SK-N-MC (cell line): Measurements from ENCODE around the gene GLYR1.

ENCODE experiments used
- DNase-seq: peaks from one replicate; pipeline ENCODE4 v3.0.0-alpha.2; 2011; ENCODE audit warnings: low read depth, low spot score
- H3K27ac ChIP-seq: fragments of 200-600 bp; sonication (generic); 2 replicates; pipeline ENCODE4 v1.5.1; 2016; ENCODE audit warnings: mixed run types
- H3K36me3 ChIP-seq: fragments of 200-600 bp; sonication (generic); 2 replicates; pipeline ENCODE4 v1.6.1; 2017; ENCODE audit warnings: antibody characterized with exemption, low read length, mixed read lengths; ENCODE audit not compliant: insufficient read depth
- H3K4me3 ChIP-seq: fragments of 200-600 bp; sonication (generic); 2 replicates; pipeline ENCODE4 v1.5.1; 2016
- H3K9ac ChIP-seq: fragments of 200-600 bp; sonication (generic); 2 replicates; pipeline ENCODE4 v1.8.0; 2017; ENCODE audit warnings: mixed run types, mixed read lengths; ENCODE audit not compliant: insufficient read length
- H3K9me3 ChIP-seq: fragments of 200-600 bp; sonication (generic); 2 replicates; pipeline ENCODE4 v1.6.1; 2017; ENCODE audit warnings: low read depth, mild to moderate bottlenecking, antibody characterized with exemption, low read length, moderate library complexity, mixed read lengths
- EZH2 ChIP-seq: fragments of 200-600 bp; sonication (generic); IDR thresholded peaks from one replicate; pipeline ENCODE4 v1.6.1; 2017; ENCODE audit warnings: antibody characterized with exemption
- FOXP2 ChIP-seq: optimal IDR thresholded peaks from 2 replicates; pipeline ENCODE3; 2011; ENCODE audit warnings: mild to moderate bottlenecking, moderate library complexity; ENCODE audit not compliant: insufficient read depth; ENCODE audit errors: extremely low read length, control extremely low read depth
- POLR2AphosphoS5 ChIP-seq: IDR thresholded peaks from 2 replicates; pipeline ENCODE4 v1.6.1; 2012; ENCODE audit warnings: mild to moderate bottlenecking, low read depth, low read length, borderline replicate concordance

GLYR1 gene

GRCh38 chr16:4882633-4883285 lies 35.7 kb upstream of the GLYR1 start:
- peak overlapping the region; percentile 80; the same call in 1 of the 2 replicates for H3K27ac ChIP-seq
- peaks cover 55% of the 10 kb centered on the region for H3K36me3 ChIP-seq
- no peak for DNase-seq
- H3K9ac ChIP-seq: no peak overlapping the region
- TF ChIP-seq FOXP2: no peak
- no peak overlapping the region for H3K4me3 ChIP-seq
- no peaks in the 10 kb centered on the region for H3K9me3 ChIP-seq

- Histone ChIP-seq H3K9me3 (no peaks in the 10 kb centered on the region), H3K36me3 (peaks cover 60% of the 10 kb centered on the region), H3K27ac (peak overlapping the region; percentile 80), H3K9ac (peak overlapping the region; percentile 12), H3K4me3 (0 out of 2 replicates have a peak overlapping the region, but pooled peaks have one; percentile 22)
- no peak for TF ChIP-seq POLR2AphosphoS5
- no peak for TF ChIP-seq FOXP2
- TF ChIP-seq EZH2: no peak
- peak; percentile 18 for DNase-seq
Measured at GRCh38 chr16:4882000-4882632, 35.0 kb upstream of the GLYR1 start.

- H3K9me3 ChIP-seq: no peaks in the 10 kb centered on the region
- H3K4me3 ChIP-seq: no peak overlapping the region
- H3K36me3 ChIP-seq: peaks cover 73% of the 10 kb centered on the region
- TF ChIP-seq POLR2AphosphoS5 (no peak), EZH2 (no peak), FOXP2 (no peak)
- H3K27ac ChIP-seq: no peak overlapping the region
- DNase-seq: no peak
- H3K9ac ChIP-seq: no peak overlapping the region
Measured at GRCh38 chr16:4880006-4880580, 33.0 kb upstream of the GLYR1 start.

- Histone ChIP-seq H3K36me3 (peaks cover 83% of the 10 kb centered on the region), H3K27ac (no peak overlapping the region), H3K4me3 (no peak overlapping the region), H3K9ac (no peak overlapping the region), H3K9me3 (no peaks in the 10 kb centered on the region)
- no peak for TF ChIP-seq EZH2
- no peak for TF ChIP-seq POLR2AphosphoS5
- no peak for TF ChIP-seq FOXP2
- no peak for DNase-seq
Measured at GRCh38 chr16:4879049-4879448, 32.0 kb upstream of the GLYR1 start.

GRCh38 chr16:4877380-4877685 lies 30.2 kb upstream of the GLYR1 start:
- TF ChIP-seq POLR2AphosphoS5: no peak
- no peak for TF ChIP-seq FOXP2
- no peak for TF ChIP-seq EZH2
- H3K9me3 ChIP-seq: no peaks in the 10 kb centered on the region
- no peak overlapping the region for H3K27ac ChIP-seq
- peaks cover 79% of the 10 kb centered on the region for H3K36me3 ChIP-seq
- H3K4me3 ChIP-seq: no peak overlapping the region
- H3K9ac ChIP-seq: no peak overlapping the region
- no peak for DNase-seq

GRCh38 chr16:4876646-4877379 lies 29.7 kb upstream of the GLYR1 start:
- Histone ChIP-seq H3K9me3 (no peaks in the 10 kb centered on the region), H3K36me3 (peaks cover 79% of the 10 kb centered on the region), H3K9ac (no peak overlapping the region), H3K27ac (no peak overlapping the region), H3K4me3 (no peak overlapping the region)
- DNase-seq: no peak
- TF ChIP-seq FOXP2 (no peak), EZH2 (no peak), POLR2AphosphoS5 (no peak)

GRCh38 chr16:4874666-4875065 lies 27.6 kb upstream of the GLYR1 start:
- Histone ChIP-seq H3K9ac (no peak overlapping the region), H3K36me3 (peaks cover 80% of the 10 kb centered on the region), H3K9me3 (no peaks in the 10 kb centered on the region), H3K27ac (no peak overlapping the region), H3K4me3 (no peak overlapping the region)
- DNase-seq: no peak
- TF ChIP-seq FOXP2: no peak
- TF ChIP-seq POLR2AphosphoS5: no peak
- TF ChIP-seq EZH2: no peak

GRCh38 chr16:4873091-4873490 lies 26.0 kb upstream of the GLYR1 start:
- H3K4me3 ChIP-seq: no peak overlapping the region
- no peak overlapping the region for H3K9ac ChIP-seq
- H3K9me3 ChIP-seq: no peaks in the 10 kb centered on the region
- H3K36me3 ChIP-seq: peaks cover 79% of the 10 kb centered on the region
- TF ChIP-seq FOXP2: no peak
- no peak for TF ChIP-seq POLR2AphosphoS5
- no peak for TF ChIP-seq EZH2
- DNase-seq: no peak
- no peak overlapping the region for H3K27ac ChIP-seq
